GM12891 (cell line): ENCODE data around the gene CFL1.
"Not testable (repeated sequence)": the region's sequence is repeated elsewhere in the genome, so short reads cannot be mapped to it uniquely, and the experiment has no call there.

Experiments used
- DNase-seq: peaks from one replicate; pipeline ENCODE4 v3.0.0; 2011; ENCODE audit warnings: low spot score; ENCODE audit not compliant: insufficient read length
- FAIRE-seq: peaks from 2 replicates; lab custom pipeline; 2011; peaks lifted over from hg19 to GRCh38; lab: Jason Lieb, UNC
- PAX5 ChIP-seq: IDR thresholded peaks from 2 replicates; pipeline ENCODE4 v1.6.1; 2011; ENCODE audit warnings: low read length, moderate library complexity, mild to moderate bottlenecking; ENCODE audit not compliant: insufficient read depth, severe bottlenecking
- POLR2A ChIP-seq: IDR thresholded peaks from 2 replicates; pipeline ENCODE4 v1.6.1; 2011; ENCODE audit warnings: low read depth, low read length, control low read depth
- POLR2AphosphoS5 ChIP-seq: IDR thresholded peaks from 2 replicates; pipeline ENCODE4 v1.6.1; 2011; ENCODE audit warnings: low read depth, low read length, control low read depth
- POU2F2 ChIP-seq: IDR thresholded peaks from 2 replicates; pipeline ENCODE4 v1.6.1; 2011; ENCODE audit warnings: low read depth, mild to moderate bottlenecking, control low read depth, low read length, moderate library complexity
- SPI1 ChIP-seq: IDR thresholded peaks from 2 replicates; pipeline ENCODE4 v1.6.1; 2011; ENCODE audit warnings: low read depth, low read length, control low read depth
- TAF1 ChIP-seq: IDR thresholded peaks from 2 replicates; pipeline ENCODE4 v1.6.1; 2011; ENCODE audit warnings: low read depth, low read length, control low read depth

CFL1 gene

DNA sequence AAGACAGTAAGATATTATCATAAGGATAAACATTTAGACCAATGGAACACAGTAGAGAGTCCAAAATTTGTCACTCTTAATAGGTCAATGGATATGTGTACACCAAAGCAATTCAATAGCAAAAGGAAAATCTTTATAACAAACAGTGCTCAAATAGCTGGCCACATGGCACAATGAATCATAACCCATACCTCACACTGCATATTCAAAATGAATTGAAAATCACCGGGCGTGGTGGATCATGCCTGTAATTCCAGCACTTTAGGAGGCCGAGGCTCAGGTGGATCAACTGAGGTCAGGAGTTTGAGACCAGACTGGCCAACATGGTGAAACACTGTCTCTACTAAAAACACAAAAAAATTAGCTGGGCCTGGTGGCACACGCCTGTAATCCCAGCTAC lies 15.8 kb downstream of the CFL1 start:
- DNase-seq = no peak
- peak; percentile 43 for FAIRE-seq
- TF ChIP-seq TAF1 = no peak
- TF ChIP-seq POLR2AphosphoS5 = no peak
- no peak for TF ChIP-seq SPI1
- TF ChIP-seq POLR2A = no peak
- TF ChIP-seq PAX5 = no peak
- TF ChIP-seq POU2F2 = no peak

DNA sequence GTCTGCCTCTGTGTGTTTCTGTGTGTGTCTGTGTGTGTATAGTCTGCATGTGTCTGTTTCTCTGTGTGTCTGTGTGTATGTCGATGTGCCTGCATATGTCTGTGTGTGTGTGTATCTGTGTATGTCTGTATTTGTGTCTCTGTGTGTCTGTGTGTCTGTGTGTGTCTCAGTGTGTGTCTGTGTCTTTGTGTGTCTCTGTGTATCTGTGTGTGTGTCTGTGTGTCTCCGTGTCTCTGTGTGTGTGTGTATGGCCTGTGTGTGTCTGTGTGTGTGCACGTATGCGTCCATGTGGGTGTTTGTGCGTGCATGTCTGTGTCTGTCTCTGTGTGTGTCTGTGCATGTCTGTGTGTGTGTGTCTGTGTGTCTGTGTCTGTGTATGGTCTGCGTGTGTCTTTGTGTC lies 23.8 kb downstream of the CFL1 start:
- no peak for TF ChIP-seq POLR2AphosphoS5
- no peak for TF ChIP-seq POU2F2
- no peak for TF ChIP-seq POLR2A
- TF ChIP-seq SPI1 = no peak
- no peak for TF ChIP-seq TAF1
- TF ChIP-seq PAX5 = no peak
- FAIRE-seq (no peak), DNase-seq (no peak)

DNA sequence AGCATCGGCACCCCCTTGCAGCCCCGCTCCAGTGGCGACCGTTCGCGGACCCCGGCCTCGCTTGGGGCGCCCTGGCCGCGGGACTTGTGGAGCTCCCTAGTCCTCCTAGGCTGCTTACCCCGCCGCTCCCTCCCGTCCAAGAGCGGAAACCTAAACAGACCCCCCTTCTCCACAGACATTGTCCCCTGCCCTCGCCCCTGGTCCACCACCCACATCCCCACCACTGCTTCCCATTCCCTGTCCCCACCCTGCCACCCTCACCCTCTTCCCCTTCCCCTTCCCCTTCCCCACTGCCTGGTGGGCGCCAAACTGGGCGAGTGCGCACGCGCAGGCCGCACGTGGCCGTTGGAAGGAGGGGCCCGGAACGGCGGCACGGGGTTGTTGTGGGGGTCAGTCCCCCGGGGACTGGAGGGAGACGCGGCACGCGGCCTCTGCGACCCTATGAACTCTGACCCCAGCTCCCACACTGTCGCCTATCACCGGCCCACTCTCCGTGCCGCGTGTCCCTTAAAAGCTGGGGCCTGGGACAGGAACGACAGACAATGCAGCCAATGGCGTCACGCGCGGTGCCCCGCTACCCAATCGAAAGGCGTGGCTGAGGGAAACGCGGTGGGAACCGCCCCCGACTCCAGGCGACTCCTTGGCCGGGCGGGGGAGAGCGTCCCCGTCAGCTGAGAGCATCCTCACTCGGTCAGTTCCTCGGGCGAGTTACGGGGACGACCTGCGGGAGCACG lies 24.5 kb downstream of the CFL1 start, which contains the start of gene SNX32:
Gene SNX32 (plus strand): TSS at position 667 of the 734 bp plus-strand sequence. CDS start 103 bp downstream, outside the sequence.
- peak; percentile 98 for DNase-seq
- TF ChIP-seq POLR2AphosphoS5 = no peak
- TF ChIP-seq SPI1 = peak; percentile 5; the same call in 1 of the 2 replicates
- no peak for TF ChIP-seq TAF1
- 0 out of 2 replicates have a peak, but pooled peaks have one; percentile 14 for TF ChIP-seq POU2F2
- no peak for TF ChIP-seq PAX5
- TF ChIP-seq POLR2A = no peak
- FAIRE-seq = peak; percentile 100

DNA sequence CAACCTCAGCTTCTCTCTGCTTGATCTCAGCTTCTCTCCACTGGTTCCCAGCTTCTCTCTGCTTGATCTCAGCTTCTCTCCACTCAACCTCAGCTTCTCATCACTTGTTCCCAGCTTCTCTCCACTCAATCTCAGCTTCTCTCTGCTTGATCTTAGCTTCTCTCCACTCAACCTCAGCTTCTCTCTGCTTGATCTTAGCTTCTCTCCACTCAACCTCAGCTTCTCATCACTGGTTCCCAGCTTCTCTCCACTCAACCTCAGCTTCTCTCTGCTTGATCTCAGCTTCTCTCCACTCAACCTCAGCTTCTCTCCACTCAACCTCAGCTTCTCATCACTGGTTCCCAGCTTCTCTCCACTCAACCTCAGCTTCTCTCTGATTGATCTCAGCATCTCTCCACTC lies 25.7 kb downstream of the CFL1 start:
- not testable (repeated sequence) for DNase-seq, FAIRE-seq

DNA sequence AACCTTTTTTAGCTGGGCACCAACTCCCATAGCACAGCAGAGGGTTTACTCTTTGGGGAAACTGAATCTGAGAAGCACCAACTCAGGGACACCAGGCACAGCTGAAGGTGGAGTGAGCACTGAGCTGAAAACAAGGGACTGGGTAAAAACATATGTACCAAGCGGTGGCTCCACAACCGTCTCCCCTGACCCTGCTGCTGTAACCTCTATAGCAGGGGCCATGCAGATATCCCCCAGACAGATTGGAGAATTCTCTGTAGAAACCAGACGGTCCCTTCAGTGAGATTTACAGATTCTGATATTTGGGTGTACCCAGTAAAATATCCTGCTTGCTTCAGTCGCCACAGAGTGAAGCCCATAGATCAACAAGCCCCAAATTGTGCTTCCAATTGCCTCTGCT lies 28.5 kb downstream of the CFL1 start:
- TF ChIP-seq SPI1 = no peak
- no peak for TF ChIP-seq POLR2AphosphoS5
- TF ChIP-seq POU2F2 = no peak
- no peak for TF ChIP-seq PAX5
- TF ChIP-seq POLR2A = no peak
- TF ChIP-seq TAF1 = no peak
- DNase-seq = no peak
- no peak for FAIRE-seq

DNA sequence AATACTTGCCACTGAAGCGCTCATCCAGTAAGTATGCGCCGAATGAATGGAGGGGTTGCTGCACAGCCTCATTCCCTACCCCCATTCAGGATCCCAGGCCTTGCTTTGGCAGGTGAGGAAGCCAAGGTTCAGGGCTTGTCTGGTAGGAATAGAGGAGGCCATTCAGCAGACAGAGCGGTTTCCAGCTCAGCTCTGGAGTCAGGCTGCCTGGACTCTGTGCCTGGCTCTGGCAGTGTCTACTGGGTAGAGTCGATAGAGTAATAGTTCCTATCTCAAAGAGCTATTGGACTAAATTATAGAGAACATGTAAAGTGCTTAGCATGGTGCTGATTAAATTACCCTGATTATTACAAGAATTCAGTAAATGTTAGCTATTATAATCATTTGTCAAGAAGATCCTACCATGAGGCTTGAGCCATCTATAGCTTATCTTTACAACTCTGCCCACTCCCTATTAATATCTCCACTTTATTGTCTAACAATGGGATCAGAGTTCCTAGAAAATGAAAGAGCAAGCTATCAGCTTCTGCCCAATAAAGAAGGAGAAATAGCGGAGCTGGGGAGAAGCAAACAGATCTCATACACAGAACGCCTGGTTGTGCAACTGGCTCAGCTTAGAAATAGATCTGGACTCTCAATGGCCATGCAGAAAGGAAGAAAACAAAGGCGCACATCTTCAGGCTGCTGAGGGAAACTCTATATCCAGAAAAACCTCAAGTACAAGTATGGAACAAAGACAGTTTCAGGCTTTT lies 30.8 kb downstream of the CFL1 start:
- TF ChIP-seq POLR2AphosphoS5 (no peak), POLR2A (no peak), TAF1 (no peak), POU2F2 (no peak), SPI1 (no peak), PAX5 (no peak)
- FAIRE-seq (no peak), DNase-seq (no peak)

DNA sequence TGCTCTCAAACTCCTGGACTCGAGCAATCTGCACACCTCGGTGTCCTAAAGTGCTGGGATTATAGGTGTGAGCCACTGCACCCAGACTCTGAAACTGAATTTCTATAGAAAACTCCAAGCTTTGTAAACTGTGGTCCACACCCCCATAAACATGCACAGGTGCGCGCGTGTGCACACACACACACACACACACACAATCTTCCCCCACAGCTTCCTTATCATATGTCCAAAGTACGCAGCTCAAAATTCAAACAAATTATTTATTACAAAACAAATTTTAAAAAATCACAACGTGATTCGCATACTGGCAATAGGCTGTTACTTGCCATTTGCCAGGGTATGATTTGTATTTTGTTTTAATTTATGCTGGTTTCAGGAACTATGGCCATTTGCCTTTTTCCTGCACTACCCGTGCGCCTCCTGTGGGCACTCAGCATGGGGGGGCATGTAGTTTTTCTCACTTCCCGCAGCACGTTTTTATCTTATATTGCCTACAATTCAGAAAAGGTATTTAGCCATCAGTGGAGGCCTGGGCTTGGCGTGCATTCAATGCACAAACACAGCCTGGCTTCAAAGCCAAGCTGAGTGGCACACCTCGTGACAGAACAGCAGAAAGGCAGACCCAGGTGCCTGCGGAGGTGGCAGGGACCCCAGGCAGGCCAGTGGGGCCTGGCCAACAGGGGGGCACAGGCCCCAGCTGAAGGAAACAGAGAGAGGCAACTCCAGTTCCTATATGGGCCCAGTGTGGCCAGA lies 35.0 kb downstream of the CFL1 start:
- TF ChIP-seq POLR2AphosphoS5 = no peak
- no peak for TF ChIP-seq POLR2A
- no peak for TF ChIP-seq PAX5
- TF ChIP-seq TAF1 = no peak
- no peak for TF ChIP-seq POU2F2
- TF ChIP-seq SPI1 = no peak
- no peak for DNase-seq
- no peak for FAIRE-seq

DNA sequence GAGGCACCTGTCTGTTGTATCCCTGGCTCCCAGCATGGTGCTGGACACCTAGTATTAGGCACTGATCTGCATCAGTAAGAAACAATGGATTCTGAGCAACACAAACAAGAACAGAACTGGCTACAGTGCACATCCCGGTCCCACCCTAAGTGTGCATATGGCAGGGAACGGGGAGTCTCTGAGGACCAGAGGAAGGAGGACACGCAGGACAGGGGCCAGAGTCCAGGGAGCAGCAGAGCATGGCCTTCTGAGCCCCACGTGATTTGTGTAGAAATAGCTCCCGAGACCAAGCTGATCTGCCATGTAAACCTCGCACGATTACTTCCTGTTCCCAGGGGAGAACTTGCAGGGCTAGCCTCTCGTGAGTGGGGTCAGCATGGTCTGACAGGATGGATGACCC lies 36.9 kb downstream of the CFL1 start:
- FAIRE-seq = no peak
- TF ChIP-seq PAX5 (no peak), POLR2AphosphoS5 (no peak), POLR2A (no peak), POU2F2 (no peak), SPI1 (no peak), TAF1 (no peak)
- DNase-seq = no peak

DNA sequence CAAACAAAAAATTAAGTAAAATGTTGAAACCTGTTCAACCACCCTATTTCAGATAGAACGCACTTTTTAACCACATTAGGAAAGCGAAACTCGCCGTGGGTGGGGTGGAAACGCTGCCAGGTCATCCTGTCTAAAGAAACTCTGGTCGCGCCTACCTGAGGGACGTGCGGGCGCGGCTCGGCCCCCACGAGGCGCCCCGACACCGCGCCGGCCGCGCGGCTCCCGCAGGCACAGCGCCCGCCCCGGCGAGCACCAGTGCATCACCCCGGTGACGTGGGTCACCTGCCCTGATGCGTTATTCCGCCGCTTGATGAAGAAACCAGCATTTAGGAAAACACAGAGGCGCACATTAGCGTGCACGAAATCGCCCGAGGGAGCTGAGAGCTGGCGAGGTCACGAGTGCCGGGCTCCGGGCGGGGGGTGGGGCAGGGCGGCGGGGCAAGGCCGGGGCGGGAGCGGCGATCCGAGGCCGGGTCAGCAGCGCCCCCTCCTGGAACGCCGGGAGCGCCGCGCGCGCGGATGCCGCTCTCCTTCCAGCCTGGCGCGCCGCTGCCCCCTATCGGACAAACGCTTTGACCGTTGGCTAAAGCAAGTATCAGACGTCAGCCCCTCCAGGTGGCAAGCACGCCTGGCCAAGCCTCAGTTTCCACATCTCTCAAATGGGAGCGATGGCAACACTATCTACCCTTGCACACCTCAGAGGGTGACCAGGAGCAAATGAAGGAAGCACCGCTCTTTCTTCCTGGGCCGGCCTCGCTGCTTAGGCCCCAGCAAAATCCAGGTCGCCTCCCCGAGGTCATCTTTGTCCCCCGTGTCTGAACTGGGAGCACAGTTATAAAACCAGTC lies 39.9 kb downstream of the CFL1 start:
- DNase-seq (peak; percentile 95), FAIRE-seq (peak; percentile 97)
- no peak for TF ChIP-seq POLR2AphosphoS5
- TF ChIP-seq PAX5 = peak; percentile 59
